Measurements from ENCODE around the gene C1QTNF6.

C1QTNF6 gene

DNA sequence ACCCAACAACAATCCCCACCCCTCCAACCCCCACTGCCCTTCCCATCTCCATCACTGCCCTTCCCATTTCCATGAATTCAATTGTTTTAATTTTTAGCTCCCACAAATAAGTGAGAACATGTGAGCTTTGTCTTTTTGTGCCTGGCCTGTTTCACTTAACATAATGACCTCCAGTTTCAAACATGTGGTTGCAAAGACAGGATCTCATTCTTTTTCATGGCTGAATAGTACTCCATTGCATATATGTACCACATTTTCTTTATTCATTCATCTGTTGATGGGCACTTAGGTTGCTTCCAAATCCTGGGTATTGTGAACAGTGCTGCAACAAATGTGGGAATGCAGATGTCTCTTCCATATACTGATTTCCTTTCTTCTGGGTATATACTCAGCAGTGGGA, 37.3 kb downstream of the C1QTNF6 start:
- no peak for TF ChIP-seq TAF1 (IDR thresholded peaks at IDR 0.05; ENCODE audit: borderline replicate concordance, insufficient read depth, low read length)
- TF ChIP-seq, protein P1, sequence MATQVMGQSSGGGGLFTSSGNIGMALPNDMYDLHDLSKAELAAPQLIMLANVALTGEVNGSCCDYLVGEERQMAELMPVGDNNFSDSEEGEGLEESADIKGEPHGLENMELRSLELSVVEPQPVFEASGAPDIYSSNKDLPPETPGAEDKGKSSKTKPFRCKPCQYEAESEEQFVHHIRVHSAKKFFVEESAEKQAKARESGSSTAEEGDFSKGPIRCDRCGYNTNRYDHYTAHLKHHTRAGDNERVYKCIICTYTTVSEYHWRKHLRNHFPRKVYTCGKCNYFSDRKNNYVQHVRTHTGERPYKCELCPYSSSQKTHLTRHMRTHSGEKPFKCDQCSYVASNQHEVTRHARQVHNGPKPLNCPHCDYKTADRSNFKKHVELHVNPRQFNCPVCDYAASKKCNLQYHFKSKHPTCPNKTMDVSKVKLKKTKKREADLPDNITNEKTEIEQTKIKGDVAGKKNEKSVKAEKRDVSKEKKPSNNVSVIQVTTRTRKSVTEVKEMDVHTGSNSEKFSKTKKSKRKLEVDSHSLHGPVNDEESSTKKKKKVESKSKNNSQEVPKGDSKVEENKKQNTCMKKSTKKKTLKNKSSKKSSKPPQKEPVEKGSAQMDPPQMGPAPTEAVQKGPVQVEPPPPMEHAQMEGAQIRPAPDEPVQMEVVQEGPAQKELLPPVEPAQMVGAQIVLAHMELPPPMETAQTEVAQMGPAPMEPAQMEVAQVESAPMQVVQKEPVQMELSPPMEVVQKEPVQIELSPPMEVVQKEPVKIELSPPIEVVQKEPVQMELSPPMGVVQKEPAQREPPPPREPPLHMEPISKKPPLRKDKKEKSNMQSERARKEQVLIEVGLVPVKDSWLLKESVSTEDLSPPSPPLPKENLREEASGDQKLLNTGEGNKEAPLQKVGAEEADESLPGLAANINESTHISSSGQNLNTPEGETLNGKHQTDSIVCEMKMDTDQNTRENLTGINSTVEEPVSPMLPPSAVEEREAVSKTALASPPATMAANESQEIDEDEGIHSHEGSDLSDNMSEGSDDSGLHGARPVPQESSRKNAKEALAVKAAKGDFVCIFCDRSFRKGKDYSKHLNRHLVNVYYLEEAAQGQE (IDR thresholded peaks at IDR 0.05; ENCODE audit: insufficient read depth in 1 of 2, low read depth in 2 of 2, low read length in 2 of 2) = no peak
- TF ChIP-seq POLR2AphosphoS5 (IDR thresholded peaks at IDR 0.05; ENCODE audit: low read depth, low read length) = no peak
- no peak for TF ChIP-seq FOXP2 (optimal IDR thresholded peaks at IDR 0.05; ENCODE audit: borderline replicate concordance, extremely low read depth, extremely low read length, insufficient read depth)
- no peak for TF ChIP-seq SIN3A (IDR thresholded peaks at IDR 0.05; ENCODE audit: borderline replicate concordance, insufficient read depth, low read length)

DNA sequence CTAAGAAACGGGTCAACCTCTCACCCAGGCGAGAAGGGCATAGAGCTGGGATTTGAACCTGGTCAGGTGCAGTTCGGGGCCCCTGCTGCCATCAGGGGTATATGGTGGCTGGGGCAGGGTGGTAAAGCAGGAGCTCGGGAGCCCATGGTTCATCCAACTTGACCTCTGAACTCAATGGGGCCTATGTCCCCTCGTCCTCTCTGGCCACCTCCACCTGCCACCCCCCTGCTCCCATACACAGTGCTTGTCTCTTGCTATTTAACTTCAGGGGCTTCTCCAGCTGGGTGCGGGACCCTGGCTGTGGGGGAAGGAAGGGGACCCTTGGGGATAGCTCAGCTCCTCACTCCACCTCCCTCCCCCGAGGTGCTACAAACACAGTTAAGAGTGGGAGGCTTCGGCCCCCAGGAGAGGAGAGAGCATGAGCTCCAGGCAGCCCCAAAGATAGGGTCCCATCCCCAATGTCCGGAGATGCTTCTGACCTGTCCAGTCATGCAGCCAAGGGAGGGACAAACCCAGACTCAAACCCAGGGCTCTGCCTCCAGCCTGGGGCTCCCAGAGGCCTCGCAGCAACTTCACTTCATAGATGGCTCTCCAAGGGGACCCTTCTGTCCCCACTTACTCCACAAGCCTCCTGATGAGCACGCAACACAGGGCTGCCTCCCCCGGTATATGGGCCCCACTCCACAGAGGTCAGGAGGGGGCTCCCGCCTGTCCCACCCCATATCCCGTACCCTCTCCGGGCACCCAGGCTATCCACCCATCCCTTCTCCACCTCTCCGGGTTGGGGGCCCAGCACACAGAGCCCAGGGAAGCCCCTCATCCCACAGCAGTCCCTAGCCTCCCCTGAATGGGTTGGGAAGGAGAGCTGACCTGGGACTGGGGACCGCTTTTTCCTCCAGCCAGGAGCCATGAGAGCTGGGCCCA, 39.0 kb downstream of the C1QTNF6 start:
- TF ChIP-seq, protein P1 (IDR thresholded peaks at IDR 0.05; ENCODE audit: insufficient read depth in 1 of 2, low read depth in 2 of 2, low read length in 2 of 2) = no peak
- TF ChIP-seq SIN3A (IDR thresholded peaks at IDR 0.05; ENCODE audit: borderline replicate concordance, insufficient read depth, low read length) = no peak
- no peak for TF ChIP-seq TAF1 (IDR thresholded peaks at IDR 0.05; ENCODE audit: borderline replicate concordance, insufficient read depth, low read length)
- no peak for TF ChIP-seq FOXP2 (optimal IDR thresholded peaks at IDR 0.05; ENCODE audit: borderline replicate concordance, extremely low read depth, extremely low read length, insufficient read depth)
- no peak for TF ChIP-seq POLR2AphosphoS5 (IDR thresholded peaks at IDR 0.05; ENCODE audit: low read depth, low read length)

DNA sequence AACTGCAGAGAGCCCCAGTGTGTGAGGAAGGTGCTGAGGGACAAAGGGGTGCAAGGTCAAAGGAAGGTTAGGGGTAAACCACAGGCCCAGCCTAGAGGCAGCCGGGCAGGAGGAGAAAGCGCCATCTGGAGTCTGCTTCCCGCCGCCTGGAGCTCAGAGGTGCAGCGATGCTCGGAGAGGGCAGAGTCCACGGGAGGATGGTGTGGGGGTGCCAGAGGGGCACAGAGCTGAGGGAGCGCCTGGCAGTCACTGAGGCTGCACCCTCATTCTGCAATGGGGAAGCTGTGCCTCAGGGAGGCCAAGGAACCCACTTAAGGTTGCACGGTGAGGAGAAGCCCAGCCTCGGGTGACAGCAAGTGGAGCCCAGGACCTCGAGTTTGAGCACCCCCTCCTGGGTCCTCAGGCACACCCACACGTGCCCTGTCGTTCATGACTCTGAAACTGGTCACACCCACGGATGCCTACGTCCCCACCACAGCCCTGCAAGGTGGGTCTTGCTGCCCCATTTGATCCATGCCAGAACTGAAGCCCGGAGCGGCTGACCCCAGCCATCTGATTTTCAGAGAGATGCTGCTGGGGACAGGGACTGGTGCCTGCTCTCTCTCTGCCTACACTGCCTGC, 39.9 kb downstream of the C1QTNF6 start:
- TF ChIP-seq SIN3A (IDR thresholded peaks at IDR 0.05; ENCODE audit: borderline replicate concordance, insufficient read depth, low read length) (no peak), FOXP2 (optimal IDR thresholded peaks at IDR 0.05; ENCODE audit: borderline replicate concordance, extremely low read depth, extremely low read length, insufficient read depth) (no peak), POLR2AphosphoS5 (IDR thresholded peaks at IDR 0.05; ENCODE audit: low read depth, low read length) (no peak), TAF1 (IDR thresholded peaks at IDR 0.05; ENCODE audit: borderline replicate concordance, insufficient read depth, low read length) (no peak)
- TF ChIP-seq, protein P1 (IDR thresholded peaks at IDR 0.05; ENCODE audit: insufficient read depth in 1 of 2, low read depth in 2 of 2, low read length in 2 of 2) = no peak

DNA sequence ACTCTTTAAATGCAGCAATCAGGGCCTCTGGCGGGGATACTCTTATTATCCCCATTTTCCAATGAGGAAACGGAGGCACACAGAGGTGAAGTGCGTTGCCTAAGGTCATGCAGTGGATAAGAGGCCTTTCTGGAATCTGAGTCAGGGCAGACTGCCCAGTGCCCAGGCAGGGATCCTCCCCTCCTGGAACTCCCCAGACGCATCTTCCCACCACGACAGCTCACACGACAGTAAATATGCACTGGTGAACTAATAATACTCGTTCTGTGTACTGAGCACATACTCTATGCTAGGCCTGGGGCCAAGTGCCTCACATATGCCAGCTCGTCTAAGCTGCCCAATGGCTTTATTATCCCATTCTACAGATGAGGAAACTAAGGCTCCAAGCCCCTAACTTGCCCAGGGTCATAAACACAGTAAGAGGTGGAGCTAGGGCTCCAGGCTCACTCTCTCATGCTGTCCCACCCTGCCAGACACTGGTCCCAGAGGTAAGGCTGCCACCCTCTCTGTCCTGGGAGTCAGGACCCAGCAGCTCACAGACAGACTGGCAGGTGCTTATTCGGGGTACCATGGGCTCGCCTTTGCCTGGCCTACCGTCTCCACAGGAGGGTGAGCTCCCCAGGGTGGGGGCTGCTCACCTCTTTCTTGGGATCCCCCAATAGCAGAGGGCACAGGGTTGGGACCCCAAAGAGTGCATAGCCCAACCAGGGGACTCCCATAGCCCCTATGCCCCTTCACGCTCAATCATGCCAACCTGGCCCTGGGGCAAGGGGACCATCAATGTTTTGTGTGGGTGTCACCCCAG, 40.7 kb downstream of the C1QTNF6 start:
- TF ChIP-seq POLR2AphosphoS5 (IDR thresholded peaks at IDR 0.05; ENCODE audit: low read depth, low read length) (no peak), TAF1 (IDR thresholded peaks at IDR 0.05; ENCODE audit: borderline replicate concordance, insufficient read depth, low read length) (no peak)
- TF ChIP-seq, protein P1 (IDR thresholded peaks at IDR 0.05; ENCODE audit: insufficient read depth in 1 of 2, low read depth in 2 of 2, low read length in 2 of 2) = no peak

Data from PFSK-1 (cell line).